GM12873 (cell line): ENCODE results near the gene ADGRB3.

ENCODE experiments used
- CTCF ChIP-seq: IDR thresholded peaks from 2 replicates; pipeline ENCODE4 v1.5.1; 2012; ENCODE audit warnings: low read depth, mild to moderate bottlenecking, moderate library complexity, low read length, control low read depth; ENCODE audit not compliant: insufficient read depth; ENCODE audit errors: missing control alignments

Gene ADGRB3

GRCh38 chr6:69138893-69139494 is 503.9 kb downstream of the ADGRB3 start:
- TF ChIP-seq CTCF = no peak

DNA sequence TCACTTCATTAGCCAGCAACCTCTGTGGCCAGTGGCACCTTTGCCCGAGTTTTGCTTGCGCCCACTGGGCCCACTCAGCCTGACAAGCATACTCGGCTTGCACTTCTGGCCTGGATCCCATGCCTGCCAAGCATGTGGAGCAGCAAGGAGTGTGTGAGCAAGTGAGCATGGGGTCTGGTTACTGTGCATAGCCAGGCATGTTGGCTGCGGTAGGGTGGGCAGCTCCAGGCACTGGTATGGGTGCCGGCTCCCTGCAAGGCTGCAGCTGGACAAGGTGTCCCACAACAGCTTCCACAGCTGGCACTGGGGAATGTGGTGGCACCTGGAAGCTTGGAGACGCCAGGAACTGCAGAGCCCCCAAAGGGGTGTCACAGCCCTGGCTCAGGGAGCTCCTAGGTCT is 510.0 kb downstream of the ADGRB3 start:
- TF ChIP-seq CTCF = no peak

DNA sequence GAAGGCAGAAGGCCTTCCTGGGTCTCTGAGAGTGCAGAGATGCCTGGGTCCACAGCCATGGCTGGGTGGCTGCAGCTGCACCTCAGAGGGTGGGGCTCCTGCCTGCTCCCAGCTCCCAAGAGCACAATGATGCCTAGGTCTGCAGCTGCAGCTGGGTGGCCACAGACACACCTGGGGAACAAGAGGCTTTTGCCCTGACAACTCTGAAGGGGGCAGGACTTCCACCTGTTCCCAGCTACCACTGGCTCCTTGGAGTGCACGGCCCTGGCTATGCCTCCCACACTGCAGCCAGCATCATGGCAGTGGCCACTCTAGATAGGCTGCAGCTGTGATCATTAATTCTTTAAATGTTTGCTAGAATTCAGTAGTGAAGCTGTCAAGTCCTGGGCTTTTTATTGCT is 511.3 kb downstream of the ADGRB3 start:
- TF ChIP-seq CTCF = no peak

DNA sequence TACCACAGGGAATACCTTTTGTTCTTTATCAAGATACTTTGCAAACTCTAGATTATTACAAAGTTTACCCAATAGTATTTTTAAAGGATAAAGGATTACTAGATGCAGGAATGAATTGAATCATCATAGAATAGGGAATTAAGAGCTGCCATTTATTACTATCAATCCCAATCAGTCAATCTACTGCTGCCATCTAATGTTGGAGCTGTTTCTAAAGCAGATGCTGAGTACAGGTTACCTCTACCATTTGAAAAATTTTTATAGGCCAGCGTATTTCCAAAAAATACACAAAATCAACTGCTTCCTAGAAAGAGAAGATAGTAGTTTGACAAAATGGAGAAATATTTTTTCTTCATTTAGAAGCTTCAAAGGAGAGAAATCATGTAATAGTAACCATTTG is 520.4 kb downstream of the ADGRB3 start:
- no peak for TF ChIP-seq CTCF

GRCh38 chr6:69162811-69163210 is 527.7 kb downstream of the ADGRB3 start:
- TF ChIP-seq CTCF = no peak

DNA sequence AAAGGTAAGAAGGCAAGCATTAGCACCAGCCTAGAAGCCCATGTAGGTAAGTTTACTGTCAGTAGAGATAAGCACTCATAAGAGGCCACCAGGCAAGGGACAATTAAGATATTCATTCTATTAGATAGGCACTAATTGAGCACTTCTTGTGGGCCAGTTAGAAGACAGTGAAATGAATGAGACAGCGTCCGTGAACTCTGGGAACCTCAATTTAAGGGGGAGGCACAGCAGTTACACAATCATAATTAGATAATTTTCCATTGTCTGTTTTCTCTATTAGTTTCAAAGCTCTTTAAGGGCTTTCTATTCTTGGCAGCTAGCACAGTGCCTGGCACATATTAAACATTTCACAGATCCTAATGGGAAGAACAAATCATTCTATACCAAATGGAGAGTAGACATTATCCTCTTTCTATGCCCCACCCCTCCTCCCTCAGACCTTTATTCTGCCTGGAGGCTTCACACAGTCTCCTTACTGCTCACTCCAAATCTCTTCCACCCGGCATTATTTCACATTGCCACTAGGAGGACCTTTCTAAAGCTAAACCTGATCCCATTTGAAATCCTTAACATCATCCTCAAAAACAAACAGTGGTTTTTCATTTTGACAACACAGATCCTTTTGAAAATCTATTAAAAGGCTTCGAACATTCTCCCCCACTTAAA is 529.6 kb downstream of the ADGRB3 start:
- peak; percentile 30 for TF ChIP-seq CTCF

DNA sequence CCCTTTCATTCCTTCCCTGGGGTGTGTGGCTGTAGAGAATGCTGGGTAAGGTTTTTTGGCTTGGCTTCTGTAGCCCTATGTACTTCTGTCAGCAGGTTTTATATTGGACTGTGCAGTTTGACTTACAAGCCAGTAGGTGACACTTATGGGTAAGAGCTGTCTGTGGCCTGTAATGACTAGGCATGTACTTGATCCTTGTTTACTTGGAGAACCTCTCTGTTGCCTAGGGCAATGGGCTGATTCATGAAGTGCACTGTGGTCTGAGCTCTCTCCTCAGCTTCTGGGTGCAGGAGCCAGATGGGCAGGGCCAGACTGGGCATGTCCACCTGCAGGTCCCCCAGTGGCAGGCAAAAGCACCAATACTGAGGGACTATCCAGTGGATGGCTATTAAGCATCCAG is 544.6 kb downstream of the ADGRB3 start:
- TF ChIP-seq CTCF = no peak
